D721Med (cell line): ENCODE results near the gene ST7.

Source experiments
- DNase-seq: peaks from one replicate; pipeline ENCODE4 v3.0.0; 2011; ENCODE audit warnings: low spot score; ENCODE audit not compliant: insufficient read length
- FAIRE-seq: peaks from 2 replicates; lab custom pipeline; 2011; peaks lifted over from hg19 to GRCh38; lab: Jason Lieb, UNC
- TF ChIP-seq, protein P1 (sequence below): IDR thresholded peaks from 2 replicates; pipeline ENCODE4 v1.5.1; 2012; ENCODE audit warnings: mild to moderate bottlenecking, control low read depth; ENCODE audit not compliant: insufficient read depth; ENCODE audit errors: missing control alignments

The ST7 gene

DNA sequence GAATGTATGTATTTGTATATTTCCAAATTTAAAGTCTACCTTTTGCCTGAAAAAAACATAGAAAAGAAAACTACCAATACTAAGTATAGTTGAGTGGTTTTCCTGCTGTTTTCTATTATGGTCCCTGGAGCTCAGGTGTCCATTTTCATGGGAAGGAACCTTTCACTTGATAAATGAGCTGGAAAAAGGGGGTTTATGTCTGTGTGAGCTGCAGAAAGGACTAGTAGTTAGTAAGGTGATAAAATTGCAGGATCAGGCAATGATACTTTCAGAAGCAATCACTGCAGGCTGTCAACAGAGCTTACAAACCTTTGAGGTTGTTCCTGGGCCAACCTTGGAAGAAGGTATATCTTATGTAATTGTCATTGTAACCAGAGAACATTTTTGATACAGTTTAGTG is 48.0 kb downstream of the ST7 start:
- TF ChIP-seq, protein P1, sequence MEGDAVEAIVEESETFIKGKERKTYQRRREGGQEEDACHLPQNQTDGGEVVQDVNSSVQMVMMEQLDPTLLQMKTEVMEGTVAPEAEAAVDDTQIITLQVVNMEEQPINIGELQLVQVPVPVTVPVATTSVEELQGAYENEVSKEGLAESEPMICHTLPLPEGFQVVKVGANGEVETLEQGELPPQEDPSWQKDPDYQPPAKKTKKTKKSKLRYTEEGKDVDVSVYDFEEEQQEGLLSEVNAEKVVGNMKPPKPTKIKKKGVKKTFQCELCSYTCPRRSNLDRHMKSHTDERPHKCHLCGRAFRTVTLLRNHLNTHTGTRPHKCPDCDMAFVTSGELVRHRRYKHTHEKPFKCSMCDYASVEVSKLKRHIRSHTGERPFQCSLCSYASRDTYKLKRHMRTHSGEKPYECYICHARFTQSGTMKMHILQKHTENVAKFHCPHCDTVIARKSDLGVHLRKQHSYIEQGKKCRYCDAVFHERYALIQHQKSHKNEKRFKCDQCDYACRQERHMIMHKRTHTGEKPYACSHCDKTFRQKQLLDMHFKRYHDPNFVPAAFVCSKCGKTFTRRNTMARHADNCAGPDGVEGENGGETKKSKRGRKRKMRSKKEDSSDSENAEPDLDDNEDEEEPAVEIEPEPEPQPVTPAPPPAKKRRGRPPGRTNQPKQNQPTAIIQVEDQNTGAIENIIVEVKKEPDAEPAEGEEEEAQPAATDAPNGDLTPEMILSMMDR, result no peak
- FAIRE-seq, result no peak
- DNase-seq, result no peak

DNA sequence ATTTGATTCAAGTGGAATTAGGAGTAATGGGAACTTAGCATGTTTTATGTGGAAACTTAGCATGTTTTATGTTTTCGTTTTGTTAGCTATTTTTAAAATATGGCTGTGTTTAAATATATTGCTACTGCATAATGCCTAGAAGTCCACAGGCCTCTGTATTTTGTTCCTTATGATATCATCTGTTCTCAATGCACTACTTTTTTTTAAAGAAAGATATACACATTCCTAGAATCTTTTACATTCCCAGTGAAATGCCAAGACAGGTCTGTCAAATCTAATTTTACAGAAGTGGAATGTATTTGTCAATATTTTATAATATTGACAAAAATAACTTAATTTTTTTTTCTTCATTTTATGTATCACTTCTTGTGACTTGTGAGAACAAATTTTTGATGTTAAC is 51.6 kb downstream of the ST7 start:
- TF ChIP-seq, protein P1, result no peak
- FAIRE-seq (no peak), DNase-seq (no peak)

DNA sequence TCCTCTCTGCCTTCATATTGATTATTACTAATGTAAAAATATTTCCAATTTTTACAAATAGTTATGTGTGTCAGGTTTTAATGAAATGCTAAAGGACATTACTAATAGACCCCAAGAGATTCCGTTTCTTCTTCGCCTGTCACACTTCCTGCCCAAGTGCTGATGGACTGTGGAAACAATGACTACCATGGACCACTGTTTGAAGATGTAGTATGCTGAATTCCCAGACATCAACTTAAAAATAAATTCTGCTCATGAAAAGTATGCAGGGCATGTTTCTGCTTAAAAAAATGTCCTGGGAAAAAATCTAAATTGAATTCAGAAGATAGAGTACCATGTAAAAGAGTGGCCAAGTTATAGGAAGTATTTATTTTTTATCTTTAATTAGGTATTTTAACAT is 52.1 kb downstream of the ST7 start:
- DNase-seq (no peak), FAIRE-seq (no peak)
- TF ChIP-seq, protein P1, result no peak

DNA sequence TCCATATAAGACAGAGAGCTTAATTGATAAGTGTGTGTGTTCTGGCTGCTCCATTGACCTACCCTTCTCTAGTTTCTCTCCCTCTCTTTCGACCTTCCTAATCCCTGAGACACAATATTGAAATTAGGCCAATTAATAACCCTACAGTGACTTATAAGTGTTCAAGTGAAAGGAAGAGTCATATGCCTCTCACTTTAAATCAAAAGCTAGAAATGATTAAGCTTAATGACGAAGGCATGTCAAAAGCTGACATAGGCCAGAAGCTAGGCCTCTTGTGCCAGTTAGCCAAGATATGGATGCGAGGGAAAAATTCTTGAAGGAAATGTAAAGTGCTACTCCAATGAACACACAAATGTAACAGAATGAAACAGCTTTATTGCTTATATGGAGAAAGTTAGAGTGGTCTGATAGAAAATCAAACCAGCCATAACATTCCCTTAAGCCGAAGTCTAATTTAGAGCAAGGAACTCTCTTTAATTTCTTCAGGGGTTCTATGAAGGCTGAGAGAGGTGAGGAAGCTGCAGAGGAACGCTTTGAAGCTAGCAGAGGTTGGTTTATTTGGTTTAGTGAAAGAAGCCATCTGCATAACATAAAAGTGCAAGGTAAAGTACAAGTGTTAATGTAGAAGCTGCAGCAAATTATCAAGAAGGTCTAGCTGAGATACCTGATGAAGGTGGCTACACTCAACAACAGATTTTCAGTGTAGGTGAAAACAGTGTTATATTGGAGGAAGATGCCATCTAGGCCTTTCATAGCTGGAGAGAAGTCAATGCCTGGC is 53.8 kb downstream of the ST7 start:
- TF ChIP-seq, protein P1, result no peak
- FAIRE-seq (no peak), DNase-seq (no peak)

DNA sequence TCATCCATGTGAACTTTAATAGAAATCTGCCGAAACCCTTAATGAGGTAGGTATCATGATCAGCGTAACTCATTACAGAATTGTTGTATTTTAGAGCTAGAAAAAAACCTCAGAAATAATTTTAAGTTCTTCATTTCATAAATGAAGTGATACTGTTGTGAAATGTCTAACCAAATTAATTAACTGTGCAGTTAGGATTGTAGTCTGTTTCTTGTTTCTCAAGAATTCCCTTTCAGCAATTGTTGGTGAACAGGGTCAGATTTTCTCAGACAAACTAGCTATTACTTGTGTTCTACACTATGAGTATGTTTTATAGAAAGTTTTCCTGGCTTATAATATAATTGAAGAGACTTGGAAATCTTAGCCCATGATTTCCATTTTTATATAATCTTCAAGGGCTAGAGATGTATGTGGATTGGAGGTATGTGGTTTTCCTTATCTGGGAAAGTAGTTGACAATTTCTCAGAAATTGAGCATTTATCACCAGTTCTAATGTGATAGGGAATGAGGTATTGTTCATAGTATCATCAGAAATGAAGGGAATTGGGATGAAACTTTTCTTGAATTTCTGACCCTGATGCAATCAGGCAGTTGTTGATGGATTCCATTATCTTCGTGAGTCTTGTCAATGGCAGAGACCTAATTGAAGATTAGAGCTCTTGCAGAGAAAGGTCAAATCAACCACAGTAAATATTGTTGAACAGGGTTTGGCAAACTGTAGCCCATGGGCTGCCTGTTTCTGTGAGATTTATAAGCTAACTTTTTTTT is 55.0 kb downstream of the ST7 start:
- TF ChIP-seq, protein P1, result no peak
- DNase-seq (no peak), FAIRE-seq (no peak)

DNA sequence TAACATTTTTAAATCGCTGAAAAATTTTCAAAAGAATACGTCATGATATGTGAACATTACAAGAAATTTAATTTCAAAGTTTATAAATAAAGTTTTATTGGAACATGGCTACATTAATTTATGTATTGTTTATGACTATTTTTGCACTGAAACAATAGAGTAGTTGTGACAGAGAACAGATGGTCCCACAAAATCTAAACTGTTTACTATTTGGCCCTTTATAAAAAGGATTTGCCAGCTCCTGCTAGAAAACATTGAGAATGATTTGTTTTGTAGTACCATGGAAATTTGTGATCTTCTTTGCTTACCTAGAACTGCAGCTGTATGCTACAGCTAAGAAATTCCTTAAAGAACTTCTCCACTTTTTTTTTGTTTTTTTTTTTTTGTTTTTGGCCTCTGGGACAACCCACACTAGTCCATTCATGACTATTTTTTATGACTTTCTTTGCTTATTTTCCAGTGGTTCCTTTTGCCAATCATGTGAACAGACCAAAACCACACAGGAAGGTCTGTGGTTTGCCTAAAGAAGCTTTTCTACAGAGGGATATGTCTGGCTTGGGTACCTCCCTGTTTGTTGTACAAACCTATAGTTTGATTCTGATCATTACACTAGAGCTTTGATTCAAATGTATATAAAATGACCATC is 55.7 kb downstream of the ST7 start:
- DNase-seq (no peak), FAIRE-seq (no peak)
- TF ChIP-seq, protein P1, result no peak
